Measurements from ENCODE around the gene TAF4. TPM values are rescaled to one million over a fixed set of nuclear protein-coding genes. Genes with fewer than 3 reads are reported as not detected.

TAF4 gene
- total RNA-seq, 1 donor from 2014 or later, result 9.6 TPM

DNA sequence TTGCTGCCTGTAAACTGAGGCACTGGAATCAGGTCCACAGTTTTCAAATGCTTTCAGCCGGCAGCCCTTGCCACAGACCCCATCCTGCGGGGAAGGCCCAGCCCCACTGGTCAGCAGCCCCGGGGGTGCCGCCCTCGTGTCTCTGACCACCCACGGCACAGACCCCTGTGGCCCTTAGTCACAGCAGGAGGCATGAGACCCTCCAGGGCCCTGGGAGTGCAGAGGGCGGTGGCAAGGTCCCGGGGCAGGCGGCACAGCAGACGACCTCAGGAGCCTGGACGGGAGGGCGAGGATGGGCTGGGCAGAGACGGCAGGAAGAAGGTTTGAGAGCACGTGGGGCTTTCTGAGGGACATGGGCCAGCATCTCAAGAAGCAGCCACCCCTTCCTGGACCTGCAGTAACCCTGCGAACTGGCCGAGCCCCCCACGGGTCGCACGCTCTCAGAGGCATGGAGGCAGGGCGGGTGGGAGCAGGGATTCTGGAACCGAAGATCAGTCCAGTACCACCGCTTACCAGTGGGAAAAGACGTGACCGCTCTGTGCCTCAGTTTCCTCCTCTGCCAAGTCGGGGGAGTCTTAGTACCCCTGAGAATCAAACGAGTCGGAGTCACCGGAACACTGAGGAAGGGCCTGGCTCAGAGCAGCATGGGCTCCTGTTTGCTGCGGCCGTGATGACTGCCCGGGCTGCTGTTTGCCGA, 140.7 kb downstream of the TAF4 start:
- Histone ChIP-seq H3K9me3 (no peaks in the 10 kb centered on the region), H3K36me3 (no peaks in the 10 kb centered on the region), H3K4me3 (no peak overlapping the region), H3K4me1 (no peaks in the 10 kb centered on the region), H3K27me3 (no peaks in the 10 kb centered on the region), H3K27ac (no peak overlapping the region)
- TF ChIP-seq POLR2AphosphoS5 (IDR thresholded peaks at IDR 0.05; ENCODE audit: insufficient read depth in 1 of 2, low read depth in 1 of 2) (no peak), POLR2A (IDR thresholded peaks at IDR 0.05) (no peak)
- TF ChIP-seq, protein P1, sequence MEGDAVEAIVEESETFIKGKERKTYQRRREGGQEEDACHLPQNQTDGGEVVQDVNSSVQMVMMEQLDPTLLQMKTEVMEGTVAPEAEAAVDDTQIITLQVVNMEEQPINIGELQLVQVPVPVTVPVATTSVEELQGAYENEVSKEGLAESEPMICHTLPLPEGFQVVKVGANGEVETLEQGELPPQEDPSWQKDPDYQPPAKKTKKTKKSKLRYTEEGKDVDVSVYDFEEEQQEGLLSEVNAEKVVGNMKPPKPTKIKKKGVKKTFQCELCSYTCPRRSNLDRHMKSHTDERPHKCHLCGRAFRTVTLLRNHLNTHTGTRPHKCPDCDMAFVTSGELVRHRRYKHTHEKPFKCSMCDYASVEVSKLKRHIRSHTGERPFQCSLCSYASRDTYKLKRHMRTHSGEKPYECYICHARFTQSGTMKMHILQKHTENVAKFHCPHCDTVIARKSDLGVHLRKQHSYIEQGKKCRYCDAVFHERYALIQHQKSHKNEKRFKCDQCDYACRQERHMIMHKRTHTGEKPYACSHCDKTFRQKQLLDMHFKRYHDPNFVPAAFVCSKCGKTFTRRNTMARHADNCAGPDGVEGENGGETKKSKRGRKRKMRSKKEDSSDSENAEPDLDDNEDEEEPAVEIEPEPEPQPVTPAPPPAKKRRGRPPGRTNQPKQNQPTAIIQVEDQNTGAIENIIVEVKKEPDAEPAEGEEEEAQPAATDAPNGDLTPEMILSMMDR (IDR thresholded peaks at IDR 0.05), result no peak
- intact Hi-C loops (cut with DNase I), result no loop called here
- DNase-seq (ENCODE audit: extremely low spot score in 2 of 2), result no peak

MicroRNAs within 50 kb of the gene (microRNA counts, 767-probe panel; counts per million panel counts)
- microRNA hsa-miR-1257 (1,506 to 1,958 counts per million in 2 donors), microRNA hsa-miR-3195 (3,492 to 4,182 counts per million in 2 donors)

Small RNA genes within 50 kb of the gene (microRNA-seq; reads per million reads assigned to microRNA genes)
- gene MIR1257 (ENCODE audit: borderline number of aligned reads, borderline replicate concordance) (not detected), gene MIR3195 (ENCODE audit: borderline number of aligned reads, borderline replicate concordance) (not detected)

Small RNA genes within 50 kb of the gene (small RNA-seq; reads per million reads assigned to genes)
- not detected for gene MIR3195

Other genes starting within 250 kb of the TAF4 start
- 23.6 TPM for gene LSM14B, start 56.6 kb upstream of the TAF4 start, total RNA-seq
- 319 TPM for gene PSMA7, start 77.5 kb upstream of the TAF4 start, total RNA-seq
- 25.3 TPM for gene SS18L1, start 77.9 kb upstream of the TAF4 start, total RNA-seq
- 13.3 TPM for gene MTG2, start 117.1 kb upstream of the TAF4 start, total RNA-seq
- gene HRH3, start 154.4 kb upstream of the TAF4 start, total RNA-seq, result not detected
- gene OSBPL2, start 172.6 kb upstream of the TAF4 start, total RNA-seq, result 51.3 TPM
- 110 TPM for gene ADRM1, start 237.1 kb upstream of the TAF4 start, total RNA-seq

Measured in vagina (tissue), 2 donors.